Right renal cortex interstitium (tissue), 3 donors: ENCODE results near the gene ANAPC13. TPM values are rescaled to one million over a fixed set of nuclear protein-coding genes. Genes with fewer than 3 reads are reported as not detected.

Experiments used
- DNase-seq, 3 donors: peaks; one replicate each; pipeline ENCODE4 v3.0.0-alpha.2; 2013; ENCODE audit warnings: low read depth in 3 of 3, low spot score in 2 of 3
- polyA plus RNA-seq, 3 donors: library from polyadenylated mRNA; unstranded; fragments of 120-200 nt; gene quantifications; one replicate each; pipeline ENCODE4 v1.2.1, GENCODE V29; 2013; ENCODE audit not compliant: insufficient read length in 3 of 3

Gene ANAPC13
- polyA plus RNA-seq, 3 donors, result 152 to 161 (median 160) TPM

GRCh38 chr3:134483195-134483900 is 2.4 kb downstream of the ANAPC13 start:
- no peak for DNase-seq

GRCh38 chr3:134482622-134483021 is 3.2 kb downstream of the ANAPC13 start:
- no peak for DNase-seq

- no peak for DNase-seq
Measured at GRCh38 chr3:134481166-134481565, 4.6 kb downstream of the ANAPC13 start.

- DNase-seq, result no peak
Measured at GRCh38 chr3:134480546-134480945, 5.2 kb downstream of the ANAPC13 start.

GRCh38 chr3:134477938-134478337 is 7.8 kb downstream of the ANAPC13 start:
- DNase-seq, result no peak

GRCh38 chr3:134477002-134477401 is 8.8 kb downstream of the ANAPC13 start:
- no peak for DNase-seq

GRCh38 chr3:134476306-134476705 is 9.5 kb downstream of the ANAPC13 start:
- no peak for DNase-seq

- no peak for DNase-seq
Measured at GRCh38 chr3:134474956-134475355, 10.8 kb downstream of the ANAPC13 start.

GRCh38 chr3:134473868-134474546 is 11.8 kb downstream of the ANAPC13 start:
- DNase-seq, result peak in 2 of 3 donors; percentile 68 to 79

GRCh38 chr3:134472831-134473230 is 13.0 kb downstream of the ANAPC13 start:
- DNase-seq, result no peak

- DNase-seq, result no peak
Measured at GRCh38 chr3:134471521-134472193, 14.1 kb downstream of the ANAPC13 start.

- no peak for DNase-seq
Measured at GRCh38 chr3:134468519-134468918, 17.3 kb downstream of the ANAPC13 start.

- DNase-seq, result no peak
Measured at GRCh38 chr3:134466331-134466730, 19.5 kb downstream of the ANAPC13 start.

GRCh38 chr3:134464689-134465365 is 21.0 kb downstream of the ANAPC13 start:
- no peak for DNase-seq

GRCh38 chr3:134464064-134464688 is 21.6 kb downstream of the ANAPC13 start:
- peak in 2 of 3 donors; percentile 83 to 85 for DNase-seq

- no peak for DNase-seq
Measured at GRCh38 chr3:134463676-134464063, 22.1 kb downstream of the ANAPC13 start.

- no peak for DNase-seq
Measured at GRCh38 chr3:134462331-134462941, 23.3 kb downstream of the ANAPC13 start.

- DNase-seq, result no peak
Measured at GRCh38 chr3:134460965-134461364, 24.8 kb downstream of the ANAPC13 start.

- DNase-seq, result no peak
Measured at GRCh38 chr3:134459562-134459961, 26.2 kb downstream of the ANAPC13 start.

- no peak for DNase-seq
Measured at GRCh38 chr3:134458406-134458945, 27.3 kb downstream of the ANAPC13 start.
